HCT116 (cell line): Measurements from ENCODE around the gene TSG101. TPM values are rescaled to one million over a fixed set of nuclear protein-coding genes. Genes with fewer than 3 reads are reported as not detected.

Experiments used
- ATAC-seq: fragments of 200-7000 bp; cut with Tn5 transposase; 2 replicates; pipeline ENCODE4 v1.9.1; 2020; ENCODE audit warnings: mild to moderate bottlenecking, moderate library complexity
- BruUV-seq: library from RNA; stranded (reverse); fragments of 400-500 nt; replicated peaks from 2 replicates; lab custom pipeline; 2021; lab: Mats Ljungman, UMichigan
- CTCF ChIA-PET: fragments of 300-600 bp; sonication (Branson Sonifier 250); formaldehyde crosslinking; loops from one replicate; lab custom pipeline; 2021; ENCODE audit warnings: antibody characterized with exemption; lab: Charles Lee
- POLR2A ChIA-PET: fragments of 300-600, 350-600 bp; sonication (Branson Sonifier 250); formaldehyde crosslinking; loops from one replicate; lab custom pipeline; 2021; ENCODE audit warnings: antibody characterized with exemption; lab: Charles Lee
- RAD21 ChIA-PET, 2 experiments: fragments of 300-600 bp; sonication (Branson Sonifier 250); formaldehyde crosslinking; loops; one replicate each; lab custom pipeline; 2023; ENCODE audit warnings: low total read pairs in 2 of 2; ENCODE audit not compliant: uncharacterized antibody in 2 of 2, unreplicated experiment in 2 of 2, low non-redundant PET in 1 of 2; lab: Charles Lee
- DNase-seq: peaks from one replicate; pipeline ENCODE4 v3.0.0-alpha.2; 2010; ENCODE audit warnings: low read depth, low spot score
- H2AFZ ChIP-seq: fragments of 200-600 bp; shearing (Covaris generic), sonication (generic); 2 replicates; pipeline ENCODE4 v1.6.1; 2017; ENCODE audit warnings: low read depth, mixed run types, mixed read lengths, antibody characterized with exemption, low read length; ENCODE audit not compliant: poor library complexity, severe bottlenecking
- H3K27ac ChIP-seq: 2 replicates; pipeline ENCODE4 v1.5.1; 2012; ENCODE audit warnings: low read depth, low read length
- H3K27me3 ChIP-seq: fragments of 200-600 bp; sonication (generic); 2 replicates; pipeline ENCODE4 v1.6.1; 2016; ENCODE audit warnings: mixed run types, low read length, mixed read lengths; ENCODE audit not compliant: insufficient read depth
- H3K36me3 ChIP-seq, 2 experiments: fragments of 200-500 bp in 1 of 2; fragments of 200-600 bp in 1 of 2; sonication (Bioruptor generic) in 1 of 2; sonication (generic) in 1 of 2; 2 replicates each; pipeline versions ENCODE4 v1.5.1 to v1.6.1; 2014 to 2016; ENCODE audit warnings: low read length in 2 of 2, inconsistent platforms in 1 of 2, mixed read lengths in 1 of 2, mixed run types in 1 of 2; ENCODE audit not compliant: insufficient read depth in 2 of 2, control insufficient read depth in 1 of 2
- H3K4me1 ChIP-seq, 2 experiments: fragments of 200-600 bp in 1 of 2; sonication (generic) in 1 of 2; 2 replicates each; pipeline versions ENCODE4 v1.5.1 to v1.6.1; 2012 to 2017; ENCODE audit warnings: low read length in 2 of 2, inconsistent platforms in 1 of 2, mild to moderate bottlenecking in 1 of 2, mixed read lengths in 1 of 2, mixed run types in 1 of 2, moderate library complexity in 1 of 2; ENCODE audit not compliant: insufficient read depth in 2 of 2, control insufficient read depth in 1 of 2
- H3K4me2 ChIP-seq: fragments of 200-600 bp; sonication (generic); 2 replicates; pipeline ENCODE4 v1.6.1; 2017; ENCODE audit warnings: mixed run types, low read length, mixed read lengths
- H3K4me3 ChIP-seq, 2 experiments: fragments of 200-600 bp in 1 of 2; sonication (generic) in 1 of 2; replicated peaks in 1 of 2; 2 replicates each; pipeline ENCODE4 v1.5.1; 2011 to 2016; ENCODE audit warnings: low read length in 2 of 2, control low read depth in 1 of 2, low read depth in 1 of 2, mild to moderate bottlenecking in 1 of 2, mixed read lengths in 1 of 2, mixed run types in 1 of 2
- H3K79me2 ChIP-seq: fragments of 200-600 bp; sonication (generic); 2 replicates; pipeline ENCODE4 v1.6.1; 2017; ENCODE audit warnings: mild to moderate bottlenecking, mixed run types, low read length, moderate library complexity, mixed read lengths; ENCODE audit not compliant: insufficient read depth
- H3K9ac ChIP-seq: fragments of 200-600 bp; sonication (generic); 2 replicates; pipeline ENCODE4 v1.6.1; 2016; ENCODE audit warnings: low read length, mixed read lengths
- H3K9me2 ChIP-seq: fragments of 200-600 bp; sonication (generic), shearing (Covaris generic); 2 replicates; pipeline ENCODE4 v1.6.1; 2017; ENCODE audit warnings: mixed run types, mild to moderate bottlenecking, moderate library complexity; ENCODE audit not compliant: insufficient read depth
- H3K9me3 ChIP-seq, 2 experiments: fragments of 200-500 bp in 1 of 2; fragments of 200-600 bp in 1 of 2; sonication (Bioruptor generic) in 1 of 2; sonication (generic) in 1 of 2; 2 replicates each; pipeline ENCODE4 v1.6.1; 2014 to 2017; ENCODE audit warnings: low read length in 2 of 2, mixed read lengths in 2 of 2, inconsistent platforms in 1 of 2, low read depth in 1 of 2, mild to moderate bottlenecking in 1 of 2, mixed run types in 1 of 2, moderate library complexity in 1 of 2; ENCODE audit not compliant: control insufficient read depth in 1 of 2, insufficient read depth in 1 of 2
- H4K20me1 ChIP-seq: fragments of 200-600 bp; sonication (generic), shearing (Covaris generic); 2 replicates; pipeline ENCODE4 v1.6.1; 2017; ENCODE audit warnings: mixed run types, mild to moderate bottlenecking, moderate library complexity; ENCODE audit not compliant: insufficient read depth
- CEBPB ChIP-seq: IDR thresholded peaks from 2 replicates; pipeline ENCODE4 v1.6.1; 2012; ENCODE audit warnings: low read depth
- EGR1 ChIP-seq: IDR thresholded peaks from 2 replicates; pipeline ENCODE4 v1.6.1; 2012; ENCODE audit warnings: low read depth
- POLR2A ChIP-seq: IDR thresholded peaks from 2 replicates; pipeline ENCODE4 v1.7.0; 2011; ENCODE audit warnings: borderline replicate concordance; ENCODE audit not compliant: insufficient read depth, insufficient read length; ENCODE audit errors: extremely low read depth
- RAD21 ChIP-seq: IDR thresholded peaks from 2 replicates; pipeline ENCODE4 v1.6.1; 2012; ENCODE audit warnings: low read depth, mild to moderate bottlenecking
- SIN3A ChIP-seq: IDR thresholded peaks from 2 replicates; pipeline ENCODE4 v1.6.1; 2012; ENCODE audit warnings: low read depth
- SP1 ChIP-seq: IDR thresholded peaks from 2 replicates; pipeline ENCODE4 v1.6.1; 2012; ENCODE audit warnings: low read depth
- SRF ChIP-seq: IDR thresholded peaks from 2 replicates; pipeline ENCODE4 v1.6.1; 2012; ENCODE audit warnings: low read depth
- TCF7L2 ChIP-seq: IDR thresholded peaks from 2 replicates; pipeline ENCODE4 v1.7.0; 2011; ENCODE audit warnings: borderline replicate concordance, inconsistent platforms; ENCODE audit not compliant: insufficient read depth, insufficient read length; ENCODE audit errors: extremely low read depth
- YY1 ChIP-seq: IDR thresholded peaks from 2 replicates; pipeline ENCODE4 v1.6.1; 2011; ENCODE audit warnings: low read length, low read depth, moderate library complexity, mild to moderate bottlenecking; ENCODE audit not compliant: insufficient replicate concordance; ENCODE audit errors: extremely low read depth
- ZFX ChIP-seq: fragments of 450-650 bp; IDR thresholded peaks from 2 replicates; pipeline ENCODE4 v1.6.1; 2017
- intact Hi-C: fragments of 100-400 bp; cut with micrococcal nuclease; formaldehyde crosslinking; loops from 2 replicates; pipeline ENCODE4 v1.10.0; 2022
- total RNA-seq: library from RNA; stranded (reverse); gene quantifications from one replicate; pipeline ENCODE4 v1.2.1, GENCODE V29; 2021; ENCODE audit not compliant: unreplicated experiment
- TF ChIP-seq, protein P1 (sequence below), 3 experiments: fragments of 200-600 bp in 1 of 3; sonication (generic) in 1 of 3; IDR thresholded peaks in 2 of 3; conservative IDR thresholded peaks in 1 of 3; 2 replicates each; pipeline ENCODE4 v1.5.1; 2012 to 2017; ENCODE audit warnings: low read depth in 2 of 3, low read length in 2 of 3, antibody characterized with exemption in 1 of 3, borderline replicate concordance in 1 of 3, control low read depth in 1 of 3, mild to moderate bottlenecking in 1 of 3, mixed read lengths in 1 of 3, mixed run types in 1 of 3, moderate library complexity in 1 of 3; ENCODE audit not compliant: insufficient read depth in 1 of 3
- TF ChIP-seq, protein P2 (sequence below): IDR thresholded peaks from 2 replicates; pipeline ENCODE4 v1.6.1; 2012
- TF ChIP-seq, protein P3 (sequence below): IDR thresholded peaks from 2 replicates; pipeline ENCODE4 v1.6.1; 2012
- TF ChIP-seq, protein P4 (sequence below): IDR thresholded peaks from 2 replicates; pipeline ENCODE4 v1.6.1; 2012; ENCODE audit warnings: low read depth

TSG101 gene
- total RNA-seq, 1 experiment from 2014 or later = 61.9 TPM

DNA sequence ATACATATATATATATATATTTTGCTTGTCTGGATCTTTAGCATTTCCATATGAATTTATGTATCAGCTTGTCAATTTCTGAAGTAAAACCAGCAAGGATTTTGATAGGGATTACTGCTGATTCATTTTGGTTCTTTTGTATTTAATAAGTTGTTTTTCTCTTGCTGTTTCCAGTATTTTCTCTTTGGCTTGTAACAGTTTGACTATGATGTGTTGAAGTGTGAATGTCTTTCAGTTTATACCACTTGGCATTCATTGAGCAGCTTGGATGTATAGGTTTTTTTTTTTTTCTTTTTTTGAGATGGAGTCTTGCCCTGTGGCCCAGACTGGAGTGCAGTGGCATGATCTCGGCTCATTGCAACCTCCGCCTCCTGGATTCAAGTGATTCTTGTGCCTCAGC, 58.7 kb downstream of the TSG101 start:
- H3K79me2 ChIP-seq = no peaks in the 10 kb centered on the region
- H3K9ac ChIP-seq = no peak overlapping the region
- no peak overlapping the region for H3K27ac ChIP-seq
- no peak overlapping the region for H2AFZ ChIP-seq
- H3K4me2 ChIP-seq = no peak overlapping the region
- no peaks in the 10 kb centered on the region for H3K36me3 ChIP-seq
- DNase-seq = no peak
- POLR2A ChIA-PET = no interaction called here
- ATAC-seq = no peak
- no TSS peak for BruUV-seq
- no peak for TF ChIP-seq ZFX
- TF ChIP-seq, protein P1, sequence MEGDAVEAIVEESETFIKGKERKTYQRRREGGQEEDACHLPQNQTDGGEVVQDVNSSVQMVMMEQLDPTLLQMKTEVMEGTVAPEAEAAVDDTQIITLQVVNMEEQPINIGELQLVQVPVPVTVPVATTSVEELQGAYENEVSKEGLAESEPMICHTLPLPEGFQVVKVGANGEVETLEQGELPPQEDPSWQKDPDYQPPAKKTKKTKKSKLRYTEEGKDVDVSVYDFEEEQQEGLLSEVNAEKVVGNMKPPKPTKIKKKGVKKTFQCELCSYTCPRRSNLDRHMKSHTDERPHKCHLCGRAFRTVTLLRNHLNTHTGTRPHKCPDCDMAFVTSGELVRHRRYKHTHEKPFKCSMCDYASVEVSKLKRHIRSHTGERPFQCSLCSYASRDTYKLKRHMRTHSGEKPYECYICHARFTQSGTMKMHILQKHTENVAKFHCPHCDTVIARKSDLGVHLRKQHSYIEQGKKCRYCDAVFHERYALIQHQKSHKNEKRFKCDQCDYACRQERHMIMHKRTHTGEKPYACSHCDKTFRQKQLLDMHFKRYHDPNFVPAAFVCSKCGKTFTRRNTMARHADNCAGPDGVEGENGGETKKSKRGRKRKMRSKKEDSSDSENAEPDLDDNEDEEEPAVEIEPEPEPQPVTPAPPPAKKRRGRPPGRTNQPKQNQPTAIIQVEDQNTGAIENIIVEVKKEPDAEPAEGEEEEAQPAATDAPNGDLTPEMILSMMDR (IDR thresholded peaks at IDR 0.05 in 2 of 3, conservative IDR thresholded peaks at IDR 0.05 in 1 of 3; ENCODE audit: borderline replicate concordance in 1 of 3, insufficient read depth in 1 of 3, low read depth in 2 of 3, low read length in 2 of 3) = no peak
- TF ChIP-seq, protein P2, sequence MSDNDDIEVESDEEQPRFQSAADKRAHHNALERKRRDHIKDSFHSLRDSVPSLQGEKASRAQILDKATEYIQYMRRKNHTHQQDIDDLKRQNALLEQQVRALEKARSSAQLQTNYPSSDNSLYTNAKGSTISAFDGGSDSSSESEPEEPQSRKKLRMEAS = no peak
- TF ChIP-seq SIN3A = no peak
- TF ChIP-seq TCF7L2 = no peak
- no peak for TF ChIP-seq EGR1
- no peak for TF ChIP-seq SP1
- TF ChIP-seq POLR2A = no peak
- no peak for TF ChIP-seq SRF
- no peak for TF ChIP-seq CEBPB
- TF ChIP-seq, protein P3, sequence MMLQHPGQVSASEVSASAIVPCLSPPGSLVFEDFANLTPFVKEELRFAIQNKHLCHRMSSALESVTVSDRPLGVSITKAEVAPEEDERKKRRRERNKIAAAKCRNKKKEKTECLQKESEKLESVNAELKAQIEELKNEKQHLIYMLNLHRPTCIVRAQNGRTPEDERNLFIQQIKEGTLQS = no peak
- no peak for TF ChIP-seq RAD21
- TF ChIP-seq, protein P4, sequence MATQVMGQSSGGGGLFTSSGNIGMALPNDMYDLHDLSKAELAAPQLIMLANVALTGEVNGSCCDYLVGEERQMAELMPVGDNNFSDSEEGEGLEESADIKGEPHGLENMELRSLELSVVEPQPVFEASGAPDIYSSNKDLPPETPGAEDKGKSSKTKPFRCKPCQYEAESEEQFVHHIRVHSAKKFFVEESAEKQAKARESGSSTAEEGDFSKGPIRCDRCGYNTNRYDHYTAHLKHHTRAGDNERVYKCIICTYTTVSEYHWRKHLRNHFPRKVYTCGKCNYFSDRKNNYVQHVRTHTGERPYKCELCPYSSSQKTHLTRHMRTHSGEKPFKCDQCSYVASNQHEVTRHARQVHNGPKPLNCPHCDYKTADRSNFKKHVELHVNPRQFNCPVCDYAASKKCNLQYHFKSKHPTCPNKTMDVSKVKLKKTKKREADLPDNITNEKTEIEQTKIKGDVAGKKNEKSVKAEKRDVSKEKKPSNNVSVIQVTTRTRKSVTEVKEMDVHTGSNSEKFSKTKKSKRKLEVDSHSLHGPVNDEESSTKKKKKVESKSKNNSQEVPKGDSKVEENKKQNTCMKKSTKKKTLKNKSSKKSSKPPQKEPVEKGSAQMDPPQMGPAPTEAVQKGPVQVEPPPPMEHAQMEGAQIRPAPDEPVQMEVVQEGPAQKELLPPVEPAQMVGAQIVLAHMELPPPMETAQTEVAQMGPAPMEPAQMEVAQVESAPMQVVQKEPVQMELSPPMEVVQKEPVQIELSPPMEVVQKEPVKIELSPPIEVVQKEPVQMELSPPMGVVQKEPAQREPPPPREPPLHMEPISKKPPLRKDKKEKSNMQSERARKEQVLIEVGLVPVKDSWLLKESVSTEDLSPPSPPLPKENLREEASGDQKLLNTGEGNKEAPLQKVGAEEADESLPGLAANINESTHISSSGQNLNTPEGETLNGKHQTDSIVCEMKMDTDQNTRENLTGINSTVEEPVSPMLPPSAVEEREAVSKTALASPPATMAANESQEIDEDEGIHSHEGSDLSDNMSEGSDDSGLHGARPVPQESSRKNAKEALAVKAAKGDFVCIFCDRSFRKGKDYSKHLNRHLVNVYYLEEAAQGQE = no peak
- TF ChIP-seq YY1 = no peak
- no peaks in the 10 kb centered on the region for H3K9me2 ChIP-seq
- no peaks in the 10 kb centered on the region for H3K9me3 ChIP-seq
- H4K20me1 ChIP-seq = no peaks in the 10 kb centered on the region
- H3K27me3 ChIP-seq = no peaks in the 10 kb centered on the region
- CTCF ChIA-PET = no interaction called here
- RAD21 ChIA-PET = no interaction called here
- H3K4me3 ChIP-seq = no peak overlapping the region
- intact Hi-C loops = no loop called here
- H3K4me1 ChIP-seq = no peaks in the 10 kb centered on the region
